AG04449 (cell line): ENCODE measurements around the gene CLDN20.

ENCODE experiments used
- CTCF ChIA-PET: fragments of 350-600 bp; formaldehyde crosslinking; extraction: SDS; loops from one replicate; lab custom pipeline; 2021; ENCODE audit warnings: antibody characterized with exemption; lab: Yijun Ruan, JAX
- POLR2A ChIA-PET: fragments of 400-600, 350-600 bp; formaldehyde crosslinking; extraction: SDS; loops from one replicate; lab custom pipeline; 2020; ENCODE audit warnings: antibody characterized with exemption, inconsistent platforms; lab: Yijun Ruan, JAX
- DNase-seq: peaks from one replicate; pipeline ENCODE4 v3.0.0-alpha.2; 2010; ENCODE audit warnings: low read depth, low spot score
- H3K4me3 ChIP-seq: 2 replicates; pipeline ENCODE4 v1.5.1; 2011; ENCODE audit warnings: low read depth, mild to moderate bottlenecking, control low read depth, low read length
- CTCF ChIP-seq: IDR thresholded peaks from one replicate; pipeline ENCODE4 v1.5.1; 2011; ENCODE audit warnings: mild to moderate bottlenecking, moderate library complexity, low read length, control low read depth, inconsistent platforms; ENCODE audit not compliant: insufficient read depth; ENCODE audit errors: missing control alignments

Gene CLDN20

GRCh38 chr6:155232848-155233247 lies 31.0 kb upstream of the CLDN20 start:
- no peak overlapping the region for H3K4me3 ChIP-seq
- no peak for TF ChIP-seq CTCF
- no peak for DNase-seq
- ChIA-PET POLR2A (no interaction called here), CTCF (interaction anchor here (1.2 to 1.8 kb wide), 4 partner anchors 10 to 304 kb away, joined by 4 to 5 read pairs (median 4); no protein-coding TSS in a partner anchor)

- no peak for TF ChIP-seq CTCF
- DNase-seq = no peak
- no peak overlapping the region for H3K4me3 ChIP-seq
- POLR2A ChIA-PET = interaction anchor here (0.8 kb wide), 1 partner anchor 14 kb away, joined by 3 read pairs; no protein-coding TSS in a partner anchor
- CTCF ChIA-PET = interaction anchor here (1.2 to 2.3 kb wide), 5 partner anchors 9 to 306 kb away, joined by 4 to 13 read pairs (median 4); no protein-coding TSS in a partner anchor
Observed at GRCh38 chr6:155234167-155234566, 29.6 kb upstream of the CLDN20 start.

- ChIA-PET POLR2A (interaction anchor here (0.8 kb wide), 1 partner anchor 13 kb away, joined by 3 read pairs; no protein-coding TSS in a partner anchor), CTCF (interaction anchor here (1.2 to 2.7 kb wide), 5 partner anchors 10 to 306 kb away, joined by 4 to 13 read pairs (median 8); no protein-coding TSS in a partner anchor)
- TF ChIP-seq CTCF = no peak
- no peak overlapping the region for H3K4me3 ChIP-seq
- no peak for DNase-seq
Observed at GRCh38 chr6:155234687-155235086, 29.1 kb upstream of the CLDN20 start.

- POLR2A ChIA-PET = interaction anchor here (0.8 kb wide), 1 partner anchor 13 kb away, joined by 3 read pairs; no protein-coding TSS in a partner anchor
- TF ChIP-seq CTCF = no peak
Observed at GRCh38 chr6:155235087-155235486, 28.7 kb upstream of the CLDN20 start.

GRCh38 chr6:155237613-155238012 lies 26.2 kb upstream of the CLDN20 start:
- ChIA-PET CTCF (interaction anchor here (1.0 to 1.1 kb wide), 2 partner anchors 11 to 308 kb away, joined by 3 to 4 read pairs; no protein-coding TSS in a partner anchor), POLR2A (no interaction called here)
- DNase-seq = no peak
- H3K4me3 ChIP-seq = no peak overlapping the region
- no peak for TF ChIP-seq CTCF

More at GRCh38 chr6:155235087-155235486, 28.7 kb upstream of the CLDN20 start:
- DNase-seq = no peak
- CTCF ChIA-PET = interaction anchor here (1.1 to 2.7 kb wide), 6 partner anchors 10 to 307 kb away, joined by 3 to 13 read pairs (median 8); no protein-coding TSS in a partner anchor
- H3K4me3 ChIP-seq = no peak overlapping the region

- POLR2A ChIA-PET = no interaction called here
- no peak for DNase-seq
- no peak for TF ChIP-seq CTCF
- no peak overlapping the region for H3K4me3 ChIP-seq
- CTCF ChIA-PET = interaction anchor here (1.5 to 2.1 kb wide), 4 partner anchors 7 to 63 kb away, joined by 3 to 12 read pairs (median 6); no protein-coding TSS in a partner anchor
Observed at GRCh38 chr6:155240905-155241600, 22.8 kb upstream of the CLDN20 start.
